GM12872 (cell line): Measurements from ENCODE around the gene KCNJ16.

Experiments used
- TF ChIP-seq, protein P1 (sequence below): IDR thresholded peaks from 3 replicates; pipeline ENCODE4 v1.5.1; 2011; ENCODE audit warnings: low read depth, mild to moderate bottlenecking, low read length, moderate library complexity; ENCODE audit not compliant: insufficient read depth

The KCNJ16 gene

GRCh38 chr17:70037498-70037897 lies 37.5 kb upstream of the KCNJ16 start:
- TF ChIP-seq, protein P1, sequence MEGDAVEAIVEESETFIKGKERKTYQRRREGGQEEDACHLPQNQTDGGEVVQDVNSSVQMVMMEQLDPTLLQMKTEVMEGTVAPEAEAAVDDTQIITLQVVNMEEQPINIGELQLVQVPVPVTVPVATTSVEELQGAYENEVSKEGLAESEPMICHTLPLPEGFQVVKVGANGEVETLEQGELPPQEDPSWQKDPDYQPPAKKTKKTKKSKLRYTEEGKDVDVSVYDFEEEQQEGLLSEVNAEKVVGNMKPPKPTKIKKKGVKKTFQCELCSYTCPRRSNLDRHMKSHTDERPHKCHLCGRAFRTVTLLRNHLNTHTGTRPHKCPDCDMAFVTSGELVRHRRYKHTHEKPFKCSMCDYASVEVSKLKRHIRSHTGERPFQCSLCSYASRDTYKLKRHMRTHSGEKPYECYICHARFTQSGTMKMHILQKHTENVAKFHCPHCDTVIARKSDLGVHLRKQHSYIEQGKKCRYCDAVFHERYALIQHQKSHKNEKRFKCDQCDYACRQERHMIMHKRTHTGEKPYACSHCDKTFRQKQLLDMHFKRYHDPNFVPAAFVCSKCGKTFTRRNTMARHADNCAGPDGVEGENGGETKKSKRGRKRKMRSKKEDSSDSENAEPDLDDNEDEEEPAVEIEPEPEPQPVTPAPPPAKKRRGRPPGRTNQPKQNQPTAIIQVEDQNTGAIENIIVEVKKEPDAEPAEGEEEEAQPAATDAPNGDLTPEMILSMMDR = no peak

GRCh38 chr17:70040336-70040735 lies 34.7 kb upstream of the KCNJ16 start:
- TF ChIP-seq, protein P1 = no peak

- TF ChIP-seq, protein P1 = no peak
Measured at GRCh38 chr17:70041061-70041460, 34.0 kb upstream of the KCNJ16 start.

DNA sequence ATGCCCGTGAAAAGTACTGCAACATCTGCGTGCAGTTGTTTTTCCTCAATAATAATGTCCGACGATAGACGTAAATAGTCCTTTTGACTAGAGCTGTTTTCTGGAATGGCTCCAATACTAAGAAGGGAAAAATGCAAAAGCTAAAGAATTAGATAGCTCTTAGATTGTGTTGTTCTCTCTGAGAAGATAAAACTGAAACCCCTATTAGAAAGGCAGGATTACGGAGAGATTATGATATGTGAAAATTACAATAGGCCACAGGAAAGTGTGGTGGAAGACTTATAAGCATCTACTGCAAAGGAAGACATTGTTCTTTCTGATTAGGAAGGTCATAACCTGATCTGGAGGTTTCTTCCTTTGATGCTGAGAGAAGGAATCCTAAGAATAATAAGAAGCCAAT lies 33.5 kb upstream of the KCNJ16 start:
- TF ChIP-seq, protein P1 = no peak

GRCh38 chr17:70047619-70048419 lies 27.2 kb upstream of the KCNJ16 start:
- TF ChIP-seq, protein P1 = no peak

DNA sequence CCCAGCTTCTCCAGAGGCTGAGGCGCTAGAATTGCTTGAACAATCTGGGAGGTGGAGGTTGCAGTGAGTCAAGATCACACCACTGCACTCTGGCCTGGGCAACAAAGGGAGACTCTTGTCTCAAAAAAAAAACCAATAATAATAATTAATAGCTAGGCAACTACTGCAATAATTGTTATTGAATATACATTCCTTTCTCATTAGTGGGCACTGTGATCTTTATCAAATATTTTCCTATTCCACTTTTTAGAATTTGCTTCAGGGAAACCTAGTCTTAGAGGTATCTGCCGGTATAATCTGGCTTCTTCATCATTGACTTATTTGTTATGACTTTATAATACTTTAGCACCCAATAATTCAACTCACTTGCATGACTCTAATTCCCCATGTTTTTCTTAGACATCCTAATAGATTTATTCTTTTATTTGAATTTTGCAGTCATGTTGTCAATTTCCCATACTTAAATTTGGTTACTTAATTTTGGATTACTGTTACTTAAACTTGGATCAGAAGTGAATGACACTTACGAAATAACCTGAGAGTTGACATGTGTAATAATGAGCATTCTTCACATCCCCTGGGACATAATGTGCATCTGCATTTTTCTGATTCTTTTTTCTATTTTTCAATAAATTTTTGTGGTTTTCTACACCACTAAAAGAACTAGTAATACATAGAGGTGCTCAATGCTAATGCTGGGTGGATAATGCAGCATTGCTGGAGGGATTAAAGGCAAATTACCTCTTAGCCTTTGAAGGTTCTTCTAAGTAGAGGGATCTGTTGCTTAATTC lies 25.0 kb upstream of the KCNJ16 start:
- TF ChIP-seq, protein P1 = no peak

DNA sequence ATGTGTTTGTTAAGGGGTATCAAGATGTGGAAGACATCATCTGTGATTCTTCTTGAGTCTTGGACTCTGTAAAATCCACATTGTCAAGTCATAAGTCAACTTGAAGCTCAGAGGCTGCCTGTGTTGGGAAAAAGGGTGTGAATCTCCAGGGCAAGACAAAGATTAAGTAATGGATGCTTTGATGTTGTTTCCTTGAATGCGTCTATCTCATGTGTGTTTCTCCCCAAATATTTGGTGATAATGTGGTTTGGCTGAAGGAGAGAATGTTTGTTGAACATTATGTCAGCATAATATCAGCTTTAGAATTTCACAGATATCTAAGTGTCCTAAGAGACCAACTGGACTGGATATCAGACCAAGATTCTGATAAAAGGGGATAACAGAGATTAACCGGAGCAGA lies 24.1 kb upstream of the KCNJ16 start:
- TF ChIP-seq, protein P1 = no peak
